Astrocyte (in vitro differentiated cells and primary cell): ENCODE measurements around the gene CHRM2. TPM values are rescaled to one million over a fixed set of nuclear protein-coding genes. Genes with fewer than 3 reads are reported as not detected.

ENCODE experiments used
- DNase-seq: peaks from one replicate; pipeline ENCODE4 v3.0.0-alpha.2; 2010; ENCODE audit warnings: low read depth
- FAIRE-seq: peaks from 2 replicates; lab custom pipeline; 2011; peaks lifted over from hg19 to GRCh38; lab: Jason Lieb, UNC
- H2AFZ ChIP-seq: 2 replicates; pipeline ENCODE4 v1.6.0; 2012; ENCODE audit warnings: low read depth, low read length, inconsistent platforms
- H3K27ac ChIP-seq: 2 replicates; pipeline ENCODE4 v1.5.1; 2011; ENCODE audit warnings: low read depth, low read length, inconsistent platforms
- H3K27me3 ChIP-seq: 2 replicates; pipeline ENCODE4 v1.6.0; 2011; ENCODE audit warnings: low read length, inconsistent platforms; ENCODE audit not compliant: insufficient read depth
- H3K36me3 ChIP-seq: 2 replicates; pipeline ENCODE4 v1.5.1; 2011; ENCODE audit warnings: low read length, inconsistent platforms; ENCODE audit not compliant: insufficient read depth
- H3K4me1 ChIP-seq: 2 replicates; pipeline ENCODE4 v1.5.1; 2011; ENCODE audit warnings: low read length, inconsistent platforms; ENCODE audit not compliant: insufficient read depth
- H3K4me2 ChIP-seq: 2 replicates; pipeline ENCODE4 v1.6.0; 2012; ENCODE audit warnings: low read length, inconsistent platforms
- H3K4me3 ChIP-seq: 2 replicates; pipeline ENCODE4 v1.5.1; 2011; ENCODE audit warnings: low read depth, mild to moderate bottlenecking, low read length, inconsistent platforms; ENCODE audit not compliant: insufficient read depth
- H3K79me2 ChIP-seq: 2 replicates; pipeline ENCODE4 v1.6.0; 2012; ENCODE audit warnings: mild to moderate bottlenecking, low read length, inconsistent platforms; ENCODE audit not compliant: insufficient read depth
- H3K9ac ChIP-seq: 2 replicates; pipeline ENCODE4 v1.6.0; 2012; ENCODE audit warnings: mild to moderate bottlenecking, low read length, inconsistent platforms
- H3K9me3 ChIP-seq: 2 replicates; pipeline ENCODE4 v1.5.1; 2012; ENCODE audit warnings: low read depth, mild to moderate bottlenecking, low read length, inconsistent platforms; ENCODE audit not compliant: insufficient read depth
- H4K20me1 ChIP-seq: 2 replicates; pipeline ENCODE4 v1.6.0; 2012; ENCODE audit warnings: low read length, inconsistent platforms; ENCODE audit not compliant: insufficient read depth
- H3K27ac Mint-ChIP-seq: one replicate; pipeline ENCODE4 v1.8.0; 2021; ENCODE audit warnings: mild to moderate bottlenecking, mixed read lengths; ENCODE audit not compliant: unreplicated experiment
- H3K27me3 Mint-ChIP-seq: one replicate; pipeline ENCODE4 v1.8.0; 2021; ENCODE audit warnings: low read depth, mixed read lengths; ENCODE audit not compliant: unreplicated experiment
- H3K36me3 Mint-ChIP-seq: one replicate; pipeline ENCODE4 v1.8.0; 2021; ENCODE audit warnings: low read depth, mixed read lengths; ENCODE audit not compliant: unreplicated experiment
- H3K4me1 Mint-ChIP-seq: one replicate; pipeline ENCODE4 v1.8.0; 2021; ENCODE audit warnings: low read depth, mixed read lengths; ENCODE audit not compliant: unreplicated experiment
- H3K4me3 Mint-ChIP-seq: one replicate; pipeline ENCODE4 v1.8.0; 2021; ENCODE audit warnings: mild to moderate bottlenecking, moderate library complexity, mixed read lengths; ENCODE audit not compliant: unreplicated experiment
- H3K9me3 Mint-ChIP-seq: one replicate; pipeline ENCODE4 v1.8.0; 2021; ENCODE audit warnings: mild to moderate bottlenecking, mixed read lengths; ENCODE audit not compliant: unreplicated experiment
- EZH2 ChIP-seq: IDR thresholded peaks from 2 replicates; pipeline ENCODE4 v1.6.1; 2012; ENCODE audit warnings: mild to moderate bottlenecking, low read length, inconsistent platforms; ENCODE audit not compliant: insufficient read depth
- total RNA-seq: library from RNA; stranded (reverse); gene quantifications from 2 replicates; pipeline ENCODE4 v1.2.1, GENCODE V29; 2021
- TF ChIP-seq, protein P1 (sequence below): IDR thresholded peaks from 2 replicates; pipeline ENCODE4 v1.5.1; 2011; ENCODE audit warnings: low read depth, mild to moderate bottlenecking, inconsistent platforms, low read length, moderate library complexity; ENCODE audit not compliant: insufficient read depth

Gene CHRM2
- total RNA-seq, 1 donor from 2014 or later, result not detected

DNA sequence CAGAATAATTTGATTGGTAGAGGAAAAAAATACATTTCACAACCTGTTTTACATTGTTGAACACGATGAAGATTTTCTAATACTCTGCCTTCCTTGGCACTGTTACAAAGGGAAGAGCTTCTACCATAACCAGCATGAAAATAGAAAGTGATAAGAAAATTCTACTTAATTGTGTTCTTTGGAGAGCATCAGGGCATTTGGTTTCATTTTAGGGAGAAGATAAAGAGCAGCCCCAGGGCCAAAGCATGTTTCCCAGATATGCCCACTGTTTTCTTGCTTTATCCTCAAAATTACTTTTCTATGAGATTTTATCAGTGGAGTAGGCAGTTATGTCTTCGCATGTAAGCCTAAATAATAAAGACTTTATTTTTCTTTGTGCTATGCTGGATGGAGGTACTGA is 9.5 kb downstream of the CHRM2 start:
- H3K27ac ChIP-seq, result no peak overlapping the region
- no peak overlapping the region for H3K27ac Mint-ChIP-seq
- peaks cover 16% of the 10 kb centered on the region for H3K27me3 Mint-ChIP-seq

DNA sequence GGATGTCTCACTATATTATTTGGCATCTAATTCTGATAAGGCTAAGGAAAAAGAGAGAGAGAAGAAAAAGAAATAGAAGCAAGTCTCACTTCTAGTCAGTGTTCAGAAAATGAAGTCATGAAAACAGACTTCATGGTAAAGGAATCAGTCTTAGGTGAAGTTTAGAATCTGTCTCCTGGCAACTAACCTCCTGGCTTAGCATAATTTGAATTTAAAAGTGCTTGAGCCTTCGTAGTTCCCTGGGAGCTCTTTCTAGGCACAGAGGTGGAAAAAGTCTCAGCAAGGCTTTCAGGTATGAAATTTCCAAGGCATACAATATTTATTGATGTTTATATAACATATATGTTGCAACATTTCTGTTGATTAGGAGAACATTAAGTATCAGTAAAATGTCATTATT is 10.4 kb downstream of the CHRM2 start:
- TF ChIP-seq, protein P1, sequence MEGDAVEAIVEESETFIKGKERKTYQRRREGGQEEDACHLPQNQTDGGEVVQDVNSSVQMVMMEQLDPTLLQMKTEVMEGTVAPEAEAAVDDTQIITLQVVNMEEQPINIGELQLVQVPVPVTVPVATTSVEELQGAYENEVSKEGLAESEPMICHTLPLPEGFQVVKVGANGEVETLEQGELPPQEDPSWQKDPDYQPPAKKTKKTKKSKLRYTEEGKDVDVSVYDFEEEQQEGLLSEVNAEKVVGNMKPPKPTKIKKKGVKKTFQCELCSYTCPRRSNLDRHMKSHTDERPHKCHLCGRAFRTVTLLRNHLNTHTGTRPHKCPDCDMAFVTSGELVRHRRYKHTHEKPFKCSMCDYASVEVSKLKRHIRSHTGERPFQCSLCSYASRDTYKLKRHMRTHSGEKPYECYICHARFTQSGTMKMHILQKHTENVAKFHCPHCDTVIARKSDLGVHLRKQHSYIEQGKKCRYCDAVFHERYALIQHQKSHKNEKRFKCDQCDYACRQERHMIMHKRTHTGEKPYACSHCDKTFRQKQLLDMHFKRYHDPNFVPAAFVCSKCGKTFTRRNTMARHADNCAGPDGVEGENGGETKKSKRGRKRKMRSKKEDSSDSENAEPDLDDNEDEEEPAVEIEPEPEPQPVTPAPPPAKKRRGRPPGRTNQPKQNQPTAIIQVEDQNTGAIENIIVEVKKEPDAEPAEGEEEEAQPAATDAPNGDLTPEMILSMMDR, result no peak
- TF ChIP-seq EZH2, result no peak
- no peaks in the 10 kb centered on the region for H3K9me3 ChIP-seq
- no peak overlapping the region for H3K4me3 Mint-ChIP-seq
- no peaks in the 10 kb centered on the region for H3K4me1 ChIP-seq
- no peaks in the 10 kb centered on the region for H3K36me3 ChIP-seq
- FAIRE-seq (no peak), DNase-seq (no peak)
- H3K27me3 ChIP-seq, result no peaks in the 10 kb centered on the region
- H3K36me3 Mint-ChIP-seq, result no peaks in the 10 kb centered on the region
- no peak overlapping the region for H3K27ac Mint-ChIP-seq
- no peak overlapping the region for H3K4me3 ChIP-seq
- H3K9ac ChIP-seq, result no peak overlapping the region
- no peak overlapping the region for H3K4me2 ChIP-seq
- H3K79me2 ChIP-seq, result no peaks in the 10 kb centered on the region
- no peak overlapping the region for H2AFZ ChIP-seq
- H4K20me1 ChIP-seq, result no peaks in the 10 kb centered on the region
- no peaks in the 10 kb centered on the region for H3K9me3 Mint-ChIP-seq
- peaks cover 7% of the 10 kb centered on the region for H3K27me3 Mint-ChIP-seq
- H3K27ac ChIP-seq, result no peak overlapping the region
- H3K4me1 Mint-ChIP-seq, result no peaks in the 10 kb centered on the region

More for the DNA sequence above, 9.5 kb downstream of the CHRM2 start:
- Mint-ChIP-seq H3K36me3 (no peaks in the 10 kb centered on the region), H3K4me3 (no peak overlapping the region), H3K9me3 (no peaks in the 10 kb centered on the region), H3K4me1 (no peaks in the 10 kb centered on the region)
- no peaks in the 10 kb centered on the region for H3K79me2 ChIP-seq
- no peaks in the 10 kb centered on the region for H3K36me3 ChIP-seq
- H3K4me3 ChIP-seq, result no peak overlapping the region
- TF ChIP-seq, protein P1, result no peak
- TF ChIP-seq EZH2, result no peak
- H3K9ac ChIP-seq, result no peak overlapping the region
- H3K27me3 ChIP-seq, result no peaks in the 10 kb centered on the region
- H3K4me1 ChIP-seq, result no peaks in the 10 kb centered on the region
- H4K20me1 ChIP-seq, result no peaks in the 10 kb centered on the region
- DNase-seq (no peak), FAIRE-seq (no peak)
- H3K4me2 ChIP-seq, result no peak overlapping the region
- no peaks in the 10 kb centered on the region for H3K9me3 ChIP-seq
- no peak overlapping the region for H2AFZ ChIP-seq

DNA sequence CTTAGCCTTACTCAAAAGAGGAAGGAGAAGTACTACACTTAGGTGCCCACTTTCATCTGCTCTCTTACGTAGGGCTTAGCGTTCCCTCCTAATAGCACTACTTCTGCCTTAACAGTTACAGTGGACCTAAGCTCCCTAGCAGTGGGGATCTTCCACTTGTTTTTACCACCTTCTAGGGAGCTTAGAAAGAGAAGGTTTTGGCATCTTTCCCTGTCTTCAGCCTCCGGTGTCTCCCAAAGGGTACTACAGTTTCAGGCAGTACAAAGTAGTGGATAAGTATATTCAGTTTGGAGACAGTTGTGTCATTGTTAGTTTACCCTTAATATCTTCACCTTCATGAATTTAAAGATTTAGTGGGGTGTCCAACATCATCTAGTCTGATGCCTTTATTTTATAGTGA is 14.6 kb downstream of the CHRM2 start:
- Mint-ChIP-seq H3K36me3 (no peaks in the 10 kb centered on the region), H3K27ac (no peak overlapping the region)
- no peak for DNase-seq

More for the DNA sequence above, 14.6 kb downstream of the CHRM2 start:
- Histone ChIP-seq H3K9me3 (no peaks in the 10 kb centered on the region), H3K4me3 (no peak overlapping the region), H3K79me2 (no peaks in the 10 kb centered on the region), H2AFZ (no peak overlapping the region), H4K20me1 (no peaks in the 10 kb centered on the region), H3K36me3 (no peaks in the 10 kb centered on the region), H3K27ac (no peak overlapping the region), H3K4me1 (no peaks in the 10 kb centered on the region), H3K9ac (no peak overlapping the region), H3K27me3 (no peaks in the 10 kb centered on the region), H3K4me2 (no peak overlapping the region)
- peak; percentile 32 for FAIRE-seq
- TF ChIP-seq EZH2, result no peak
- TF ChIP-seq, protein P1, result no peak
- Mint-ChIP-seq H3K4me3 (no peak overlapping the region), H3K27me3 (no peaks in the 10 kb centered on the region), H3K4me1 (no peaks in the 10 kb centered on the region), H3K9me3 (no peaks in the 10 kb centered on the region)
